ENCODE measurements around the gene B4GALT5.

Gene B4GALT5

DNA sequence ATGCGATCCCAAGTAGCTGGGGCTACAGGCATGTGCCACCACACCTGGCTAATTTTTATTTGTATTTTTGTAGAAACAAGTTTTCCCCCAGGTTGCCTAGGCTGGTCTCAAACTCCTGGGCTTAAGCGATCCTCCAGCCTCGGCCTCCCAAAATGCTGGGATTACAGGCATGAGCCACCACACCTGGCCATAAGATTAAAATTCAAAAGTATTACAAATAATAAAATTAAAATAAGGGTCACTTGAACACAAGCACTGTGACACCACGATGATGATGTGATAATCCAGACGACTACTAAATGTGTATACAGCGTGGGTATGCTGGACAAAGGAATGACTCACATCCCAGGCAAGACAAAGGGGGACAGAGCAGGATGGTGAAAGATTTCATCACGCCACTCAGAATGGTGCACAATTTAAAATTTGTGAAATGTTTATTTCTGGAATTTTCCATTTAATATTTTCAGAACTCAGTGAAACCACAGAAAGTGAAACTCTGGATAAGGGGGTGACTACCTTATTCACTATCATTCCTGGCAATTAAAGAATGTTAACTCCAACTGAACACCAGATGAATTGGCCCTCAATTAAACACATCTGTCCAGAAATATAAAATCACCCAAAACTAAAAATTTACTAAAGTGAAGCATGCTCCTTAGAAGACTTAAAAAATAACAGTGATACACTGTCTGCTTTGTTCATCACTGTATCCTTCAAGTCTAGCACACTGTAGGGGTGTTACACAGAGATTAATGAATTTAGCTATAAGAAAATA lies 13.1 kb downstream of the B4GALT5 start:
- DNase-seq = no peak

DNA sequence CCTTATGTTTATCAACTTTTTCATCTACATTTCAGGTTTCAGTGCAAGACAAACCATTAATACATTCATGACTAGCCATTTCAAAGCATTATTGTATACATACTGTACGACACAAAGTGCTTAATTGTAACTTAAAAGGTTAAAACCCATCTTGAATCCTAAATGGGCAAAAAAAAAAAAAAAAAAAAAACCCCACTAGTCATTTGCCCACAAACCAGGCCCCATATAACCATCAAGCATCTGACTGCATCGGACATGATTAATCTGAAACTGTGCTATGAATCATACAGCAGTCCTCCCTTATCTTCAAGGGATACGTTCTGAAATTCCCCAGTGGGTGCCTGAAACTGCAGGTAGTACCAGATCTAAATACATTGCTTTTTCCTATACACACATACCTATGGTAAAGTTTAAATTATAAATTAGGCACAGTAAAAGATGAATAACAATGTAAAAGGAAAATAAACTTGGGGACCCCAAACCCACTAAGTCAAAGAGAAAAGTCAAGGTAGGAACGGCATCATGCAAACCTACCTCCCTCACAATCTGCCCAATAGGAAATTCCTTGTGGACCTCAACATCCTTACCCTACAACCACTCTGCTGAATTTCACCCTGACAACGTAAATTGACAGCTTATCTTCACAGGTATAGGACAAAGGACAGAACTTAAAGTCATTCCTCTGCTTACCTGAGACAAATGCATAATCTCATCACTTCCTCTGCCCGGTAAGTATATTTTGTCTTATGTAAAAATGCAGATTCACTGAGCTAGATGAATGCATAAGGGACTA lies 14.3 kb downstream of the B4GALT5 start:
- DNase-seq = peak; percentile 81

DNA sequence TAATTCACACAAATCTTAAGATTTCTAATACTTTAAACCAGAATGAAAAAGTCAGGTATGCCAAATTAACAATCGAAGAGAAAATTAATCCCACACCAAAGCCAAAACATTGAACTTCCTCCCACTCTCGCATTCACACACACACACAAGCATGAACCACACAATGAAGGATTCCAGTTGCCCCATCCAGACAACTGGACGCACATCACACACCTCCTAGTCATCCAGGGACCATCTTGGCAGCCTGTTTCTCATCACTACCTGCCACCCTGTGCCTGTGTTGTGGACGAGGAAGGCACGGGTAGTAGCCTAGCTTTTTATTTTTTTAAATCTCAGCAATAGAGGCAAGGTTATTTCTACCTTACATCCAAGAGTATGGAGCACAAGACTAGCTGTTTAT lies 15.2 kb downstream of the B4GALT5 start:
- no peak for DNase-seq

DNA sequence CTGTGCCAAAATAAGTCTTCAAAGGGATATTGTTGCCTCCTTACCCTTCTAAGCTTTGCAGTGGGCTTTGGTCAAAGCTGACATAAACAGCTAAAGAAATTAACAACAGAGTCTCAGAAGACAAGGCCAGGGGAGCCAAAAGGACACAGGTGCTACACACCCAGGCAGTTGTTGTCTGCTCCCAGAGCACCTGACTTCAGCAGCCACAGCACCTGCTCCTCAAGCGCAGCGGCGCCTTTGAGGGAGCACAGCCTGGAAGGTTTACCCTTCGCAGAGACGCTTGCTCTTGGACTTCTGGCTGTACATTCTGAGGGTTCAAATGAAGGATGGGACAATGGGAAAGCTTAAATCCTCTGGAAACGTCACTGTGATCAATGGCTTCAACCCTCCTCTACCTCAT lies 16.6 kb downstream of the B4GALT5 start:
- no peak for DNase-seq

DNA sequence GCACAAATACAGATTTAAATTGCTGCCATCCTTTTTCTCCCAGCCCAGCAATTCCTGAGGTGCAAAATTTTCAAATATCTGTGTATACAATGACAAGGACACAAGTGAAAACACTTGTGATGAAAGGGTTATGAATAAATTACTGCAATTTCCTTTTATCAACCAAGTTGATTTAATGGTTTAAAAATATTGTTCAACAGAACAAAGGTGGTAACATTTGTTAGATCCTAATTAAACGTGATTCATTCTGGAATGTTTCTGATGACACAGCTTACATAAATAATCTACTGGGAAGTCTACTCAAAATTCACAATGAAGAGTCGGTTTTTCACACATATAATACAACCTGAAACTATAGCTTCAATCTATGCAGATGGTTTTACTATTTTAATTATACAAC lies 17.1 kb downstream of the B4GALT5 start:
- DNase-seq = no peak

DNA sequence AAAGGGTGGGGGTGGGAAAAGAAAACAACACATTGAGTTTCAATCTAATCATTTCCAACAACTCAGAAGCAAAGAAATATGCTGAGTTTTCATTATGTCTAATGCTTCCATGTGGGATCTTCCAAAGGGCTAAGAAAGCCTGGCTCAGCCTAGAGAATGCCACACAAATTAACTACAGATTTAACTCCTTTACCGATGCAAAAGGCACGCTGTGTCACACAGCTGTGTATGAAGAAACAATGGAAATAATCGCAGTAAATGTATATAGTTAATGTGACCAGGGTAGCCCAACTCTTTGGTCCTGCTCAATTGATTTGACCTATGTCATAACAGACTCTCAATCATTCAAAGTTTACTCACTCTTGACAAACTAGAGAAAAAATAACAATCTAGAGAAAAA lies 17.8 kb downstream of the B4GALT5 start:
- DNase-seq = no peak

DNA sequence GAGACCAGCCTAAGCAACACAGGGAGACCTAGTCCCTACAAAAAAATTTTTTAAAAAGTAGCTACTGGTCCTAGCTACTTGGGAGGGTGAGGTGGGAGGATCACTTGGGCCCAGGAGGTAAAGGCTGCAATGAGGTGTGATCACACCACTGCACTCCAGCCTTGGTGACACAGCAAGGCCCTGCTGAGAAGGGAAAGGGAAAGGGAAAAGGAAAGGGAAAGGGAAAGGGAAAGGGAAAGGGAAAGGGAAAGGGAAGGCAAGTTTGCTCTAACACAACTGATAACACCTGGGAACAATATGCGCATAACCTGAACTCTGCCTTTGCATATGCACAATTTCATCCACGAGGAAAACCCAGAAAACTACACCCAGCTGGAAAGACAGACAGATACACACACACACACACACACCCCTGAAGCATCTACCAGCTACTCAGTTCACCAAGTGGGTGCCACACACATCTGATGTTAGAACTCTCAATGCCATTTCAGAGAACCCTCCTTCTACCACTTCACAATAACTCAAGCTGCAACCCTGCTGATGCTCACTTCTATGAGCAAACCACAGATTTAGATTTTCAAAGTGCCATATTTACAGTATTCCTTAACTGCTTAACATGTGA lies 19.1 kb downstream of the B4GALT5 start:
- no peak for DNase-seq

DNA sequence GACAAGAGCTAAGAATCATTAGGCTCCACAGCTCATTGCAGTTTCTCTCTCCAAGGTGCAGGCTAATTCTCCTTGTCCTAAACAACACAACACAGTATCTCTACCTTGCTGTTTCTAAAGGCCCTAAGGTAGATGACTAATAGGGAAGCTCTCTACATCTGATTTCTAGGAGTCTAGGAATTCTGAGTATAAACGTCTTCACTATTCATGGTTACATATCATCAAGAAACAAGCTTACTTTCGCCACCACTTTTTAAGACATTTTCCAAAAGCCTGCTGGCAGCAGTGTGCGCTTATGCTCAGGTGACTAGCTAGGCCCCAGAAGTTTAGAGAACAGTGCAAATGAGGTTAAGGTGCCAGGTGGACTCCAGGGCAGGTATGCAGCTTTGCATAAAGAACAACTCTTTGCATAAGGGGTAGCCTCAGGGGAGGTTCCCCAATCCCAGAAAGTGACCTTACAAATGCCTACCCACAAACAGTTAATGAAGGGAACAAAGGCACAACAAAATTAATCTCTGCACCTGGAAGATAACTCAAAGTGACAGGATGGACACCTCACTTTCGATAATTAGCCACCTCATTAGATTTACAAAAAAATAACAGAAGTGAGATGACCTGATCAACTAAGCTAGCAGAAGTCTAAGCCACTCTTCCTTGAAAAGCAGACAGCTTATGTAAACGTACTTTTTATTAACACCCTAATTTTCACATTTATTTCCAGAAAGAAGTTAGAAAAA lies 20.1 kb downstream of the B4GALT5 start:
- no peak for DNase-seq

DNA sequence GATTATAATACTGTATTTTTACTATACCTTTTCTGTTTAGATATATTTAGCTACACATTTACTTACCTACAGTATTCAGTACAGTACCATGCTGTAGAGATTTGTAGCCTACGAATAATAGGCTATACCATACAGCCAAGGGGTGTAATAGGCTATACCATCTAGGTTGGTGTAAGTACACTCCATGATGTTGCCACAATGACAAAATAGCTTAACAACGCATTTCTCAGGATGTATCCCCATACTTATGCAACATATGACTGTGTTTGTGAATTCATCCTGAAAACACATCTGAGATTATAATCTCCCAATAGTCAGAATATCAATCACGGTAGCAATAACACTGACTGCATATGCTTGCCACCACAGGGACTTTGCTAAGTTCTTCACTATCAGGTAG lies 20.7 kb downstream of the B4GALT5 start:
- peak; percentile 28 for DNase-seq

DNA sequence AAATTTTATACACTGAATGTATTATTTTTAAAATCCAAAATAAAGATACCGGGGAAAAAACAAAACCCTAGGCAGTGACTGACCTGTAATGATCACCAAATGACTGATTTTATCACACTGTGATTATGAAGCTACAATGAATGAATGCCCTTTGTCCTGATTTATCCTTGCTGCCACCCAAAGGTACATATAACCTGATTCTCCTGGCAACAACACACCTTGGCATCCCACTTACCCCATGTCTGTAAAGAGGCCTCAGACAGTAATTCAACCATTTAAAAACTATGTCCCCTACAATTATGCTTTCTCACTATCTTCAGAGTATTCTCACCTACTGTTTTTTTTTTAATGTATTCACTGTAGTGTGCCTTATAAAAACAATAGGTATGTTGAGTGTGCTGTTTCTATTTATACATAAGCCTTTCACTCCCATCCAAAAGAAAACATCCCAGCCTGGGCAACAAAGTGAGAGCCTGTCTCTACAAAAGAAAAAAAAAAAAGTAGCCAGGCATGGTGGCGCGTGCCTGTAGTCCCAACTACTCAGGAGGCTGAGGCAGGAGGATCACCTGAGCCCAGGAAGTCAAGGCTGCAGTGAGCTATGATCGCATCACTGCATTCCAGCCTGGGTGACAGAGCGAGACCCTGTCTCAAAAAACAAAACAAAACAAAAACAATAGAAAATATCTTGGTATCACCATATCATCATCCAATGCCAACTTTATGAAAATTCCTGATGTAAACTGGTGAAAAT lies 21.7 kb downstream of the B4GALT5 start:
- DNase-seq = no peak

DNA sequence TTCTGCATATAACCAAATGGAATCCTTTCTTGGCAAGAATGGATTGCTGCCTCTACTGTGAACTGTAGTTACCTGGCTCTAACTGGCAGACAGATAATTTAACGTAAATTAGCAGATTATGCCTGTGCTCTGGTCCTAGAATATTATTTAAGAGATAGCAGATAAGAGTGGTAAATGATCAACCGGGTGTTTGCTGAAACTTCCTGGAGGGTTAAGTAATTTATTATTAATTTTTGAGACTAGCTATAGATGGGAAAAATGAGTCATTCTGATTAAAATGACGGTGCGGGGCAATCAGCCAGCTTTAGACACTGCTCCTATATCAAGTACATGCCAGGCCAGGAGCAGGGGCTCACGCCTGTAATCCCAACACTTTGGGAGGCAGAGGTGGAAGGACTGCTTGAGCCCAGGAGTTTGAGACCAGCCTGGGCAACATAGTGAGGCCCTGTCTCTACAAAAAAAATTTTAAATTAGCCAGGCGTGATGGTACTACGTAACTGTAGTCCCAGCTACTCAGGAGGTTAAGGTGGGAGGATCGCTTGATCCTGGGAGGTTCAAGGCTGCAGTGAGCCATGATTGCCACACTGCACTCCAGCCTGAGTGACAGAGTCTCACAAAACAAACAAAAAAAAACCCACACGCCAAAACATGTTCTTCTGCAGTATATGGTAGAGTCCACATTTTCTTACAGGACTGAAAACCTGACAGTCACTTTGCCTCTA lies 22.6 kb downstream of the B4GALT5 start:
- DNase-seq = no peak

DNA sequence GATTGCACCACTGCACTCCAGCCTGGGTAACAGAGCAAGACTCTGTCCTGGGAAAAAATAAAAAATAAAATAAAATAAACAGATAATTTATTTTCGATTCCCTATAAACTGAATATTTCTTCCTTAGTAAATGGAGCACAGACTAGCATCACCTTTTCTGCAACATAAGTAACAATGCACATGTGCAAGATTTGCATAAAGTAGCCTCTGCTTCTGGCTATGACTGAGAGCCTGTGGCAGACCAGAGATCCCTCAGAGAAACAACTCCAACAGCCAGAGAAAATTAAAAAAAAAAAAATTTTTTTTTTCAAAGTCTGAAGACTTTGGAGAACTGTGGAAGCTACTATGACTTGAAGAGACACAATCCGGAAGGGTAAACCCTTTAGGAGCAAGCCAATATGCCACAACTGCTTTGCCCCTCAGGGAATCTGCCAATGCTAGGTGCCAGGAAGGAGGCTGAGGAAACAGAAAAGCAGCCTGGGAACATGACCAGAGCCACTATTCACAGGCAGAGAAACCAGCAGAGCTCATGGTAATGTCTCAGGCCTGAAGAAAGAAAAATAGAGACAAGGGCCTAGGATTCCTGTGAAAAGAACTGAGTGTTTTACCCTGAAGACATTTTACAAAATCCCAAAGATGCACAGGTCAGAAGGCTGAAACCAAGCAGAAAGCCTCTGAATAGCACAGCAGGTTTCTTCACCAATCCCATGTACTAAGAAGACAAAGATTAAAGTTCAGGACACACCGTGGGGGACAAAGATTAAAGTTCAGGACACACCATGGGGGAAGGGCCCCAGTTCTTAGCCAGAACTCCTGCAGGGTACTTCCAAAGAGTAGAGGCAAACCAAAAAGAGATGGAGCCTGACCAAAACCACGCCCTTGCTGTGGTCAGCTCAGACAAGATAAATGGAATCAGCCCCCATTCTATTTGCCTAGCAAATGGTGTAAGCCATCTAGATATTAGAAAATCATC lies 25.8 kb downstream of the B4GALT5 start:
- DNase-seq = no peak

DNA sequence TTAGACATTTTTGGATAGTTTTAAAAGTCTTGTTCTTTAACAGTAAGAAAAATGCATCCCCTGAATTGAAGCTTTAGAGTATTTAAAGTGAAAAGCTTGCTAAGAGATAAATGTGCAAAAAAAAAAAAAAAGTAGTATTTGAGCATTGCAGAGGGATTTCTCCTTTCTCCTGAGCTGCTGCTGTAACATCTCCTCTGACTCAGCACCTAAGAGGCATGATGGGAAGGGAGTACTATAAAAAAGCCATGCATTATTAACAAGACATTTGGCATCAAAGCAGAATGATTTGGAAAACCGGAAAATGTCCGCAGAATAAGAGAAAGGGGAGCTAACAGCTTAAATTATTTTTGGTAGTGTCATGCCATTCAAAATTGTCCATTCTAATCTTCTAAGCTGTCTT lies 27.9 kb downstream of the B4GALT5 start:
- DNase-seq = no peak

DNA sequence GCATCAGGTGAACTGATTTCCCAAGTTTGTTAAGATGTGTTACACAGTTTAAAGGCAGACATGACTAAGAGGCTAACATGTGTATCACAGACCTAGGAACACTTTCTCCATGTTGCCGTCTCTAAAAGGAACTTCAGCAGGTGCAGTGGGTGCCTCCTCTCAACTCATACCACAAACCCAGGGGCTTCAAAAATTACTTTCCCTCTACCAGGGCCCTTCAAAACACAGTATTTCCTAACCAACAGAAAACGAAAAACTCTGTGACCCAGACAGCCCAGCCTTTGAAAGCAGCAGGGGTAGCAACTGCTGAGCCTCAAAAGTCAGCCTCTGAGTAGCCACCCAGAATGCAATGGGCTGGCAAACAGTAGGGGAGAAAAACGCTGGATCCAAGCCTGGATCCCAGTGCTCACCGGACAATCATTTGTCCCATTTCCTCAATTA lies 28.5 kb downstream of the B4GALT5 start:
- DNase-seq = peak; percentile 31

DNA sequence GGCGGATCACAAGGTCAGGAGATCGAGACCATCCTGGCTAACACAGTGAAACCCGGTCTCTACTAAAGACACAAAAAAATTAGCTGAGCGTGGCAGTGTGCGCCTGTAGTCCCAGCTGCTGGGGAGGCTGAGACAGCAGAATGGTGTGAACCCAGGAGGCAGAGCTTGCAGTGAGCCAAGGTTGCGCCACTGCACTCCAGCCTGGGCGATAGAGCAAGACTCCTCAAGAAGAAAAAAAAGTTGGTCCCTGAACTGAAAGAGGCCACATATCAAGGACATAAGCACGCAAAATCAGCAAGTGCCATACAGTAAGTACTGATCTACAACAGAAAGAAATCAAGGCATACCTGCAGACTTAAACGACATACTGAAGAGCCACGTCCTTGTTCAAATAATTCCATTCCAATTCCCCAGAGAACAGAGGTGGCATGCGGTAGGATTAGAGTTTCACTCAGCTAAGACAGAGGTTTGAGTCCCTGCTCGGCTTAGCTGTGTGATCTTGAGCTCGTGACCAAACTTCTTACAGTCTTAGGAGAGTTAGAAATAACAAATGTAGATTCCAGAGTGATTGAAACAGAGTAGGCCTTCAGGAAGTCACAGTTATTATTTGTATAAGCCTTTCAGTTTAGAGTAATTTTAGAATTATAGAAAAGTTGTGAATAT lies 29.2 kb downstream of the B4GALT5 start:
- no peak for DNase-seq

DNA sequence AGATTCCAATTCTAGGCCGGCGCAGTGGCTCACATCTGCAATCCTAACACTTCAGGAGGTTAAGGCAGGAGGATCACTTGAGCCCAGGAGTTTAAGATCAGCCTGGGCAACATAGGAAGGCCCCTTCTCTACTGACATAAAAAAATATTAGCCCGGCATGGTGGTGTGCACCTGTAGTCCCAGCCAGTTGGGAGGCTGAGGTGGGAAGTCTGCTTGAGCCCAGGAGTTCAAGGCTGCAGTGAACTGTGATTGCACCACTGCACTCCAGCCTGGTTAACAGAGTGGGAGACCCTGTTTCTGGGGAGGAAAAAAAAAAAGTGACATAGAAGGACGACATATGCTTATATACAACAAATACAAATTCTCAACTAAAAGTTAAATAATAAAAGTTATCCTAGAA lies 30.9 kb downstream of the B4GALT5 start:
- DNase-seq = no peak

DNA sequence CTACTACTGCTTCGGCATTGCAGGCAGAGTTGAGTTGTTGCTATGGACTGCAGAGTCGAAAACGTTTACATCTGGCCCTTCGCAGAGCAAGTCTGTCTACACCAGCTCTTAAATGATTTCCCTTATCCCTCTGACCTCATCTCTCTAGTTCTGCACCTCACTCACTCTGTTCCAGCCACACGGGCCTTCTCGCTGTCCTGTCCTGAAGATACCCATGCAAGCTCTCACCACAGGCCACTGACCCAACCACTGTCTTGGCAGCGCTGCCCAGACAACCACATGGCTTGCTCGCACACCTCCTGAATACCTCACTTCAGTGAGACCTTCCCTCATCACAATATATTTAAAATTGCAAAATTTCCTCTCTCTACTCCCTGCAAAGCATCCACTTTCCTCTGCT lies 31.4 kb downstream of the B4GALT5 start:
- DNase-seq = no peak

DNA sequence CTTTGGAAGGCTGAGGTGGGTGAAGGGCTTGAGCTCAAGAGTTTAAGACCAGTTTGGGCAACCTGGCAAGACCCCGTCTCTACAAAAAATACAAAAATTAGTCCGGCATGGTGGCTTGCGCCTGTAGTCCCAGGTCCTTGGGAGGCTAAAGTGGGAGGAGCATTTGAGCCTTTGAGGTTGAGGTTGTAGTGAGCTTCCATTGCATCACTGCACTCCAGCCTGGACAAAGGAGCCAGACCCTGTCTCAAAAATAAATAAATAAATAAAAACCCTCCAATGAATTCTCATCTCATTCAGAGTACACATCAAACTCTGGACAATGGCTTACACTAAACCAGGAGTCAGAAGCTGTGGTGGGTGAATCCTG lies 31.8 kb downstream of the B4GALT5 start:
- no peak for DNase-seq

DNA sequence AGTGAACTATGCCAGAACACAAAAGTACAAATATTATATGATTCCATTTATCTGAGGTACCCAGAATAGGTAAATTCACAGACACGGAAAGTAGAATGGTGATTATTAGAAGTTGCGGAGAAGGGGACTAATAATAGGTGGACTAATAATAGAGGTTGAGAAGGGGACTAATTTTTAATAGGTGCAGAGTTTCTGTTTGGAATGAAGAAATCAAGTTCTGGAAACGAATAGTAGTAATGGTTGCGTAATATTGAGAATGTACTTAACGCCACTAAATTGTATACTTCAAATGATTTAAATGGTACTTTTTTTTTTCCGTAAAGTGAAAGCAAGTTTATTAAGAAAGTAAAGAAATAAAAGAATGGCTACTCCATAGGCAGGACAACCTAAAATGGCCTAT lies 33.2 kb downstream of the B4GALT5 start:
- DNase-seq = no peak

DNA sequence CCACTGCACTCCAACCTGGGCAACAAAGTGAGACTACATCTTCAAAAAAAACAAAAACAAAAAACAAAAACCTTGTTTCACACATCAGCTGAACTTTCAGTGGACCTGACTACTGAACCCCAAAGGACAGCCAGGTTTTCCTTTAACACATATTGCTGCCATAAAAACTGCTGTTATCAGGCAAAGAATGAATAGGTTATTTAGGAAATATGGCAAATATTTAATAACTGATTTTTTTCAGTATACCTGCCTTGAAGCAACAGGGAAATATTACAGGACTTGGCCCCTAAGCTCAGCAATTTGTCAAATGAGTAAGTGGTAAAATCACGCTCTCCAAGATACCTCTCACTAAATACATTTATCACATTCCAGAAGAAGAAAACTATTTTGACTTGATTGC lies 34.0 kb downstream of the B4GALT5 start:
- no peak for DNase-seq
